Measurements from ENCODE around the gene UNC13B. TPM values are rescaled to one million over a fixed set of nuclear protein-coding genes. Genes with fewer than 3 reads are reported as not detected.

The UNC13B gene
- total and polyA plus RNA-seq, 9 of the 15 experiments (the other 6 are each of a cell fraction or from before 2014, with no cell fraction given), result 2.4 to 11.5 (median 8.6) TPM

GRCh38 chr9:35398651-35399335 lies 237.0 kb downstream of the UNC13B start (continued):
- no peak for TF ChIP-seq ZBTB1 (CRISPR knock-in tag; IDR thresholded peaks at IDR 0.05; ENCODE audit: borderline replicate concordance, low read depth)
- TF ChIP-seq ZNF224 (CRISPR knock-in tag; IDR thresholded peaks at IDR 0.05), result no peak
- TF ChIP-seq ZNF316 (IDR thresholded peaks at IDR 0.05), result no peak
- no peak for TF ChIP-seq MBD1 (CRISPR knock-in tag; IDR thresholded peaks at IDR 0.05)
- no peak for TF ChIP-seq HMG20B (CRISPR knock-in tag; IDR thresholded peaks at IDR 0.05)
- no peak for TF ChIP-seq ESRRB (CRISPR knock-in tag; IDR thresholded peaks at IDR 0.05; ENCODE audit: borderline replicate concordance)
- no peak for TF ChIP-seq PCBP1 (IDR thresholded peaks at IDR 0.05; ENCODE audit: low read depth, low read length, poor library complexity, severe bottlenecking)

GRCh38 chr9:35404865-35405264 lies 243.1 kb downstream of the UNC13B start:
- 35% methylated on average over 2 of the region's 3 CpGs for WGBS (ENCODE audit: insufficient coverage, low coverage, missing lambda C conversion rate)
- H3K27ac ChIP-seq (ENCODE audit: extremely low read depth, low read depth, low read length), result no peak overlapping the region
- H3K4me2 ChIP-seq (ENCODE audit: insufficient read depth, low read length), result no peak overlapping the region
- ChIA-PET POLR2A (no interaction called here), CTCF (ENCODE audit: low intra/inter-chr PET ratio) (no interaction called here)
- no peaks in the 10 kb centered on the region for H3K27me3 ChIP-seq (ENCODE audit: control insufficient read depth in 2 of 2, insufficient read depth in 2 of 2, low read length in 2 of 2)
- no peaks in the 10 kb centered on the region for H4K20me1 ChIP-seq (replicated peaks; ENCODE audit: control insufficient read depth, insufficient read depth, low read length)
- intact Hi-C loops (cut with micrococcal nuclease) (no loop called here), in situ Hi-C loops (cut with MboI) (no loop called here)
- BruUV-seq (replicated peaks), result no TSS peak
- no peak for FAIRE-seq
- no peak overlapping the region for H3K9ac ChIP-seq (ENCODE audit: insufficient read depth in 1 of 2, low read depth in 2 of 2, low read length in 2 of 2)
- no peak for TF ChIP-seq MCM2 (IDR thresholded peaks at IDR 0.05; ENCODE audit: low read depth)
- TF ChIP-seq FOXA1 (IDR thresholded peaks at IDR 0.05; ENCODE audit: borderline replicate concordance), result no peak
- H3K4me3 ChIP-seq, result no peak overlapping the region
- no peaks in the 10 kb centered on the region for H3K36me3 ChIP-seq (ENCODE audit: control insufficient read depth, insufficient read depth, low read length)
- H3K4me1 ChIP-seq (replicated peaks in 1 of 2; ENCODE audit: control insufficient read depth in 2 of 2, insufficient read depth in 2 of 2, low read length in 2 of 2), result peaks cover 0 to 5% of the 10 kb centered on the region in 2 experiments; a peak in 2 of 5 replicates
- no peak for DNase-seq (ENCODE audit: extremely low read depth in 1 of 4, low spot score in 3 of 4)
- H3K79me2 ChIP-seq (ENCODE audit: control insufficient read depth, insufficient read depth, low read length), result no peaks in the 10 kb centered on the region
- H3K9me3 ChIP-seq (replicated peaks; ENCODE audit: control insufficient read depth, insufficient read depth, low read depth, low read length), result no peaks in the 10 kb centered on the region
- no peak for ATAC-seq
- H2AFZ ChIP-seq (ENCODE audit: low read depth, low read length), result no peak overlapping the region
- no peaks in the 10 kb centered on the region for H3K9me1 ChIP-seq (ENCODE audit: control insufficient read depth, insufficient read depth, low read length)
